B cell (primary cell): ENCODE measurements around the gene ZC3H15. TPM values are rescaled to one million over a fixed set of nuclear protein-coding genes. Genes with fewer than 3 reads are reported as not detected.

Experiments
- ATAC-seq: fragments of 200-7000 bp; cut with Tn5 transposase; one replicate; pipeline ENCODE4 v1.10.0; 2021; ENCODE audit warnings: low read depth, mild to moderate bottlenecking, moderate number of reproducible peaks, moderate library complexity
- CTCF ChIA-PET: fragments of 350-600 bp; sonication (Branson Sonifier 250); formaldehyde crosslinking; loops from one replicate; lab custom pipeline; 2021; ENCODE audit warnings: antibody characterized with exemption, inconsistent platforms; lab: Charles Lee
- POLR2A ChIA-PET: fragments of 350-600 bp; sonication (Branson Sonifier 250); formaldehyde crosslinking; loops from one replicate; lab custom pipeline; 2021; ENCODE audit warnings: antibody characterized with exemption; lab: Charles Lee
- DNase-seq: peaks from one replicate; pipeline ENCODE4 v3.0.0; 2013
- H2AFZ ChIP-seq: 2 replicates; pipeline ENCODE4 v1.6.1; 2012; ENCODE audit warnings: mild to moderate bottlenecking, low read depth, low read length; ENCODE audit not compliant: insufficient read depth, poor library complexity, severe bottlenecking
- H3K27ac ChIP-seq, 2 donors: 1 replicate in 1 of 2; 2 replicates in 1 of 2; pipeline ENCODE4 v1.5.1; 2012 to 2013; ENCODE audit warnings: low read length in 2 of 2, mild to moderate bottlenecking in 2 of 2, moderate library complexity in 1 of 2
- H3K27me3 ChIP-seq, 4 experiments: fragments of 200-600 bp in 1 of 4; sonication (generic) in 1 of 4; replicated peaks in 1 of 4; 1 replicate in 2 of 4; 2 replicates in 2 of 4; pipeline versions ENCODE4 v1.6.1 to v1.7.0; 2013 to 2016; ENCODE audit warnings: low read length in 3 of 4, mild to moderate bottlenecking in 2 of 4, mixed read lengths in 1 of 4, moderate library complexity in 1 of 4; ENCODE audit not compliant: insufficient read depth in 4 of 4, control insufficient read depth in 3 of 4; ENCODE audit errors: control extremely low read depth in 1 of 4
- H3K36me3 ChIP-seq, 2 experiments: replicated peaks in 1 of 2; 1 replicate in 1 of 2; 2 replicates in 1 of 2; pipeline versions ENCODE4 v1.6.1 to v1.7.1; 2013; ENCODE audit warnings: low read length in 1 of 2; ENCODE audit not compliant: insufficient read depth in 2 of 2, control insufficient read depth in 1 of 2; ENCODE audit errors: control extremely low read depth in 1 of 2, extremely low read depth in 1 of 2
- H3K4me1 ChIP-seq, 2 donors: fragments of 200-600 bp in 1 of 2; sonication (generic) in 1 of 2; 1 replicate in 1 of 2; 2 replicates in 1 of 2; pipeline versions ENCODE4 v1.5.1 to v1.6.1; 2013 to 2017; ENCODE audit warnings: low read length in 2 of 2; ENCODE audit not compliant: control insufficient read depth in 2 of 2, insufficient read depth in 2 of 2
- H3K4me2 ChIP-seq: replicated peaks from 2 replicates; pipeline ENCODE3; 2012; ENCODE audit warnings: mild to moderate bottlenecking, low read depth, low read length; ENCODE audit not compliant: poor library complexity, severe bottlenecking
- H3K4me3 ChIP-seq, 5 experiments: fragments of 200-600 bp in 1 of 5; sonication (generic) in 1 of 5; 1 replicate in 3 of 5; 2 replicates in 2 of 5; pipeline versions ENCODE4 v1.5.1 to v1.7.0; 2011 to 2016; ENCODE audit warnings: low read length in 4 of 5, mild to moderate bottlenecking in 4 of 5, low read depth in 2 of 5, control low read depth in 1 of 5, moderate library complexity in 1 of 5; ENCODE audit not compliant: insufficient read depth in 1 of 5; ENCODE audit errors: control extremely low read depth in 1 of 5, extremely low read depth in 1 of 5
- H3K79me2 ChIP-seq: fragments of 200-600 bp; sonication (generic); one replicate; pipeline ENCODE4 v1.6.0; 2016; ENCODE audit warnings: low read length; ENCODE audit not compliant: control insufficient read depth, insufficient read depth
- H3K9ac ChIP-seq: fragments of 200-600 bp; sonication (generic); 2 replicates; pipeline ENCODE4 v1.6.1; 2017; ENCODE audit warnings: mild to moderate bottlenecking, low read length, moderate library complexity
- H3K9me3 ChIP-seq, 3 donors: one replicate each; pipeline versions ENCODE4 v1.6.1 to v1.7.1; 2013; ENCODE audit warnings: low read length in 2 of 3; ENCODE audit not compliant: control insufficient read depth in 2 of 3, insufficient read depth in 1 of 3; ENCODE audit errors: control extremely low read depth in 1 of 3
- H4K20me1 ChIP-seq: 2 replicates; pipeline ENCODE4 v1.6.0; 2012; ENCODE audit warnings: mild to moderate bottlenecking, low read length; ENCODE audit not compliant: insufficient read depth, control insufficient read depth, poor library complexity, severe bottlenecking
- H3K27ac Mint-ChIP-seq: one replicate; pipeline ENCODE4 v1.8.0; 2021; ENCODE audit warnings: mixed read lengths
- H3K27me3 Mint-ChIP-seq: one replicate; pipeline ENCODE4 v1.8.0; 2021; ENCODE audit warnings: mixed read lengths
- H3K4me1 Mint-ChIP-seq: one replicate; pipeline ENCODE4 v1.8.0; 2021; ENCODE audit warnings: mixed read lengths
- H3K4me3 Mint-ChIP-seq: one replicate; pipeline ENCODE4 v1.8.0; 2021; ENCODE audit warnings: mixed read lengths
- H3K9me3 Mint-ChIP-seq: one replicate; pipeline ENCODE4 v1.8.0; 2022; ENCODE audit warnings: mixed read lengths; ENCODE audit not compliant: insufficient read depth
- CTCF ChIP-seq: fragments of 200-600 bp; IDR thresholded peaks from one replicate; pipeline ENCODE4 v1.8.0; 2022; ENCODE audit warnings: antibody characterized with exemption, mild to moderate bottlenecking
- EZH2 ChIP-seq: IDR thresholded peaks from 2 replicates; pipeline ENCODE4 v1.6.1; 2012; ENCODE audit warnings: borderline replicate concordance, low read depth, mild to moderate bottlenecking, moderate library complexity, low read length; ENCODE audit not compliant: insufficient read depth, poor library complexity, severe bottlenecking
- WGBS: methylation state at CpG from one replicate; pipeline ENCODE4 v1.1.5; 2013; ENCODE audit warnings: missing lambda C conversion rate; ENCODE audit not compliant: insufficient coverage; 5-methylcytosine and 5-hydroxymethylcytosine counted together
- intact Hi-C: fragments of 100-400 bp; cut with micrococcal nuclease; formaldehyde crosslinking; loops from one replicate; pipeline ENCODE4 v1.10.0; 2022
- polyA plus RNA-seq: library from polyadenylated mRNA; depleted of rRNA; stranded (reverse); fragments of >200 nt; gene quantifications from 2 replicates; pipeline ENCODE4 v1.2.3, GENCODE V29; 2012
- total RNA-seq, 2 donors: library from RNA; stranded (reverse); fragments of 120-200 nt in 1 of 2; gene quantifications; 1 replicate in 1 of 2; 2 replicates in 1 of 2; pipeline versions ENCODE4 v1.2.3 to v1.2.4, GENCODE V29; 2013 to 2022

The ZC3H15 gene
- total and polyA plus RNA-seq, 2 donors (not counting 1 experiment from before 2014, with no cell fraction given): 29.6 to 61.4 TPM

- no peak for TF ChIP-seq CTCF
- no peak for TF ChIP-seq EZH2
- no peak for DNase-seq
- Mint-ChIP-seq H3K4me1 (no peaks in the 10 kb centered on the region), H3K9me3 (no peaks in the 10 kb centered on the region), H3K4me3 (no peak overlapping the region), H3K27ac (no peak overlapping the region), H3K27me3 (no peaks in the 10 kb centered on the region)
- WGBS: 42% methylated on average over 3 of the region's 3 CpGs
- H2AFZ ChIP-seq: no peak overlapping the region
- H3K79me2 ChIP-seq: no peaks in the 10 kb centered on the region
- no peaks in the 10 kb centered on the region for H3K4me1 ChIP-seq
- ATAC-seq: no peak
- no peak overlapping the region for H3K4me3 ChIP-seq
- intact Hi-C loops: no loop called here
- ChIA-PET POLR2A (no interaction called here), CTCF (no interaction called here)
- H3K36me3 ChIP-seq: peaks cover 0 to 5% of the 10 kb centered on the region in 2 experiments
- H3K9ac ChIP-seq: no peak overlapping the region
- no peaks in the 10 kb centered on the region for H4K20me1 ChIP-seq
- H3K9me3 ChIP-seq: no peaks in the 10 kb centered on the region
- H3K27ac ChIP-seq: no peak overlapping the region
- H3K4me2 ChIP-seq: no peak overlapping the region
- no peaks in the 10 kb centered on the region for H3K27me3 ChIP-seq
Measured at GRCh38 chr2:186457908-186458307, 28.2 kb upstream of the ZC3H15 start.

GRCh38 chr2:186459009-186459408 lies 27.1 kb upstream of the ZC3H15 start:
- no peaks in the 10 kb centered on the region for H3K79me2 ChIP-seq
- no peaks in the 10 kb centered on the region for H4K20me1 ChIP-seq
- WGBS: no CpG with 5 or more reads among the region's 2 CpGs
- no peaks in the 10 kb centered on the region for H3K9me3 ChIP-seq
- H3K36me3 ChIP-seq: peaks cover 0 to 5% of the 10 kb centered on the region in 2 experiments
- CTCF ChIA-PET: interaction anchor here (0.5 kb wide), 1 partner anchor 27 kb away, joined by 3 read pairs; the partner anchor contains the start of gene ZC3H15
- H2AFZ ChIP-seq: no peak overlapping the region
- POLR2A ChIA-PET: no interaction called here
- no peak overlapping the region for H3K9ac ChIP-seq
- Mint-ChIP-seq H3K9me3 (no peaks in the 10 kb centered on the region), H3K4me3 (no peak overlapping the region), H3K27ac (no peak overlapping the region), H3K27me3 (no peaks in the 10 kb centered on the region), H3K4me1 (no peaks in the 10 kb centered on the region)
- no peak overlapping the region for H3K4me3 ChIP-seq
- TF ChIP-seq EZH2 (no peak), CTCF (peak; percentile 19)
- no peak overlapping the region for H3K4me2 ChIP-seq
- intact Hi-C loops: no loop called here
- H3K4me1 ChIP-seq: no peaks in the 10 kb centered on the region
- no peak for ATAC-seq
- no peak for DNase-seq
- no peak overlapping the region for H3K27ac ChIP-seq
- H3K27me3 ChIP-seq: no peaks in the 10 kb centered on the region
